ENCODE data around the gene HDAC4.

DNA sequence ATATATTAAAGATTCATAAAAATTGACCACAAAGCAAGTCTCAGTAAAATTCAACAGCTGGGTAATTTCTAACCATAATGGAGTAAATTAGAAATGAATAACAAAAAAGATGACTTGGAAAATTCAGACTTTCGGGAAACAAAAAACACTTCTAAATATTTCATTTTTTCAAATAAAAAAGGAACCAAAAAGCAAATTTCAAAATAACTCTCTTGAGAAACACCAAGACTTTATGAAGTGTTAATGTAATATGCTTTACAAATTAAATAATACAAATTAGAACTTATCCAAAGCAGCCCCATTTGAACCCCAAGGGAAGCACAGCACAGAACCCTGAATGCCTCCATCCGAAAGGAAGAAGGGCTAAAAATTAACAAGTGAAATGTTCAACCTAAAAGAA is 175.9 kb downstream of the HDAC4 start:
- TF ChIP-seq CTCF (IDR thresholded peaks at IDR 0.05) (no peak), SIN3A (IDR thresholded peaks at IDR 0.05; ENCODE audit: borderline replicate concordance, insufficient read depth, low read depth, low read length) (no peak), REST (IDR thresholded peaks at IDR 0.05; ENCODE audit: insufficient read depth in 1 of 2, low read depth in 2 of 2, low read length in 1 of 2) (no peak), POLR2AphosphoS5 (IDR thresholded peaks at IDR 0.05; ENCODE audit: low read depth, low read length) (no peak), TCF7L2 (IDR thresholded peaks at IDR 0.05; ENCODE audit: low read depth, low read length) (no peak)
